Omental fat pad (tissue), 4 donors: ENCODE results near the gene SEMG1. TPM values are rescaled to one million over a fixed set of nuclear protein-coding genes. Genes with fewer than 3 reads are reported as not detected.

ENCODE experiments used
- ATAC-seq: fragments of 150-250 bp; one replicate; pipeline ENCODE4 v1.9.1; 2016; ENCODE audit warnings: mild to moderate bottlenecking, moderate library complexity; ENCODE audit not compliant: low FRiP score
- DNase-seq: peaks from one replicate; pipeline ENCODE4 v3.0.0-alpha.2; 2019; ENCODE audit warnings: low spot score
- CTCF ChIP-seq, 3 donors: fragments of 450-650 bp; IDR thresholded peaks; one replicate each; pipeline ENCODE4 v1.5.1; 2016 to 2017; ENCODE audit warnings: antibody characterized with exemption in 3 of 3, mild to moderate bottlenecking in 3 of 3, moderate library complexity in 2 of 3
- total RNA-seq, 4 donors: library from RNA; depleted of rRNA; stranded (reverse); fragments of >200 nt; gene quantifications; one replicate each; pipeline ENCODE4 v1.1.0, GENCODE V29; 2016

SEMG1 gene
- total RNA-seq, 4 donors from 2014 or later, result not detected

DNA sequence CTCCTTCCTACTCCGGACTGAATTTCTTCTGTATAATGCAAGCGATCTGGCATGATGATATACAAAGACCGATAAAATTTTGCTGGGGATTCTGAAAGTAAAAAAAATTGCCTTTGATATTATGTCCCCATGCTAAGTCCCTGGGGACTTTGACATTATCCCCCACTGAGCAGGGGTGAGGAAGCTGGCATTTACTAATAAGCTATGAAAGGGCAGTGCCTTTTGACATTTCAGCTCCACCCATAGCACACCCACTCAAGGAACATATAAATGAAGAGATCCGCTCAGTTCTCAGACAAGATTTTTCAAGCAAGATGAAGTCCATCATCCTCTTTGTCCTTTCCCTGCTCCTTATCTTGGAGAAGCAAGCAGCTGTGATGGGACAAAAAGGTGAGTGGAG, 14.2 kb downstream of the SEMG1 start, which contains the start of gene SEMG2:
Gene SEMG2 (plus strand): TSS at position 298 of the 400 bp plus-strand sequence. CDS start 17 bp downstream, at position 315.
- TF ChIP-seq CTCF (IDR thresholded peaks at IDR 0.05), result no peak
- DNase-seq (no peak), ATAC-seq (no peak)

GRCh38 chr20:45223136-45223535, 16.3 kb downstream of the SEMG1 start:
- ATAC-seq (no peak), DNase-seq (no peak)
- no peak for TF ChIP-seq CTCF (IDR thresholded peaks at IDR 0.05)

GRCh38 chr20:45226287-45226686, 19.5 kb downstream of the SEMG1 start:
- DNase-seq (no peak), ATAC-seq (no peak)
- no peak for TF ChIP-seq CTCF (IDR thresholded peaks at IDR 0.05)

DNA sequence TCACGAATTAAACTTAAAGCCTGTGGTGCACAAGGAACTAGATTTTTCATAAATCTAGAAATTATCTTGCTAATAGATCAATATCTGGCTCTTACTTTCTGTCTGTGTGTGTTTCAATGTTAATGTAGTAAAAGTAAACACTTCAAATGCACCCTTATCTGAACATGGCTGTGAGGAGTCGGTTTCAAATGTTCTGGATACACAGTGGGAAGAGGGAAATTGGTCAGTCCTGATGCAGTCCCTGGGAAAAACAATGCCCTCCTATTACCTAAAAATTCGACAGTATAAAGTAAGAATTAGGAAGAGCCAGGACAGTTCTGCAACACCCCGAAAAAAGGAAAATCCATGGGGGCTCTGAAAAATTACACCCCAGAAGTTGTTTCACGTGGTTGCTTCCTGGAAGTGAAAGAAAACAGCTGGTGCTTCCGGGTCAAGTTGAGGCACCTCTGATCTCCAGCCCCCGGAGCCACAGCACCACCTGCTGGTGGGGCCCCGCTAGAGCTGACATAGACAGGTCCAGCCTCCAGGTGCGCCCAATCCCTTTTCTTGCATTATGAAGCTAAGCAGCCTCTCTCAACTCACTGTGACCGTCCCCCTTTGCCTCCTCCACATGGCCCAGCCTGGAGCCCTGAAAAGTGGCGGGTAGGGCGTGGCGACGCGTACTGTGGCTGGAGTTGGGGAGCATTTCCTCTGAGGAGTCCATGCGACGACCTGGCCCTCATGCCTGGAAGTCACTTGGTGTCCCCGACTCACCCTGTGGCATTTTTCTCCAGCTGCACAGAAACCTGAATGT, 22.6 kb downstream of the SEMG1 start:
- no peak for ATAC-seq
- no peak for TF ChIP-seq CTCF (IDR thresholded peaks at IDR 0.05)
- DNase-seq, result no peak

DNA sequence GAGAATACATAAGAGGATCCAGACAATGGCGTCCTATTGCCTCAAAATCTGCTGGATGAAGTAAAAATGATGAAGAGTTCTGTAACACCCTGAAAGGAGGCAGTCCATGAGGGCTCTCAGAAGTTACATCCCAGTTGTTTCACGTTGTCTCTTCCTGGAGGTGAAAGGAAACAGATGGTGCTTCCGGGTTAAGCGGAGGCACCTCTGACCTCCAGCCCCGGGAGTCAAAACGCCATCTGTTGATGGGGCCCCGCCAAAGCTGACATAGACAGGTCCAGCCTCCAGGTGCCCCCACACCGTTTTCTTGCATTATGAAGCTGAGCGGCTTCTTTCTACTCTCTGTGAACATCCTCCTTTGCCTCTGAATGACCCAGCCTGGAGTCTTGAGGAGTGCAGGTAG, 23.8 kb downstream of the SEMG1 start:
- no peak for TF ChIP-seq CTCF (IDR thresholded peaks at IDR 0.05)
- ATAC-seq (no peak), DNase-seq (no peak)

DNA sequence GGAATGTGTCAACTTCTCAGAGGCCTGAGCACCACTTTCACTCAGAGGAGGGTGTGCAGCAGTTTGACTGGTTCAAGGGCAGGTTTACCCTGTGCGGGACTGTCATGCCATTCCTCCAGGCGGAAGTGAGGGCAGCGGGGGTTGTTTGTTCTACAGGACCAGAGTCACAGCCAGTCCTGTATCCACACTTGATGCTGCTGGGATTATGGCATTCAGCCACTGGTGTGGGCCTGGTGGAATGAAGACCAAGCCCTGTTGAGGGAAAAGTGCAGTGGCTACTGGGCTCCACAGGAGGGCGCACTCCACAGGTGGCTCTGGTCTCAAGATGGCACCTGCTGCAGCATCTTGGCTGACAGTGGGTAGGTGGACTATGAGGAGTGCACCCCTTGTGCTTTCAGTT, 29.2 kb downstream of the SEMG1 start:
- DNase-seq (no peak), ATAC-seq (no peak)
- no peak for TF ChIP-seq CTCF (IDR thresholded peaks at IDR 0.05)

DNA sequence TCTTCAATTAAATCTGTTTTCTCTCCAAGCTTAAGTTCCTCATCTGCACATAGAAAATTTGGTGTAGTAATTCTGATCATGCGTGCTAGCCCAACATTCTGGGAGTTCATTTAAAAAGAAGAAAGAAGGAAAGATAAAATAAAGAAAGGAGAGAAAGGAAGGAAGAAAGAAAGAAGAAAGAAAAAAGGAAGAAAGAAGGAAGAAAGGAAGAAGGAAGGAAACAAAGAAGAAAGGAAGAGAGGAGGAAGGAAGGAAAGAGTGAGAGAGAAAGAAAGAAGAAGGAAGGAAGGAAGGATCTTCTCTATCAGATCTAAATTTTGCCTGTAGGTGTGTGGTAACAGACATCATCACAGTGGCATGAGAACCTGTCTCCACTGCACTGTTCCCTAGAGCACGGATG, 31.3 kb downstream of the SEMG1 start:
- no peak for ATAC-seq
- TF ChIP-seq CTCF (IDR thresholded peaks at IDR 0.05), result no peak
- no peak for DNase-seq
